Stimulated activated CD8-positive, alpha-beta memory T cell treated with anti-CD3 and anti-CD28 coated beads, Interleukin-12 subunit alpha, Interleukin-12 subunit beta, amount 100 ng/mL, for 24 hours (primary cell): ENCODE measurements around the gene HIP1R.
A peak's percentile ranks its signal among the peaks of the same experiment; 100 is the strongest.
"Not testable (repeated sequence)": the region's sequence is repeated elsewhere in the genome, so short reads cannot be mapped to it uniquely, and the experiment has no call there.

Experiments used
- DNase-seq: peaks from one replicate; pipeline ENCODE4 v3.0.0-alpha.2; 2020; ENCODE audit errors: extremely low read depth

Gene HIP1R

DNA sequence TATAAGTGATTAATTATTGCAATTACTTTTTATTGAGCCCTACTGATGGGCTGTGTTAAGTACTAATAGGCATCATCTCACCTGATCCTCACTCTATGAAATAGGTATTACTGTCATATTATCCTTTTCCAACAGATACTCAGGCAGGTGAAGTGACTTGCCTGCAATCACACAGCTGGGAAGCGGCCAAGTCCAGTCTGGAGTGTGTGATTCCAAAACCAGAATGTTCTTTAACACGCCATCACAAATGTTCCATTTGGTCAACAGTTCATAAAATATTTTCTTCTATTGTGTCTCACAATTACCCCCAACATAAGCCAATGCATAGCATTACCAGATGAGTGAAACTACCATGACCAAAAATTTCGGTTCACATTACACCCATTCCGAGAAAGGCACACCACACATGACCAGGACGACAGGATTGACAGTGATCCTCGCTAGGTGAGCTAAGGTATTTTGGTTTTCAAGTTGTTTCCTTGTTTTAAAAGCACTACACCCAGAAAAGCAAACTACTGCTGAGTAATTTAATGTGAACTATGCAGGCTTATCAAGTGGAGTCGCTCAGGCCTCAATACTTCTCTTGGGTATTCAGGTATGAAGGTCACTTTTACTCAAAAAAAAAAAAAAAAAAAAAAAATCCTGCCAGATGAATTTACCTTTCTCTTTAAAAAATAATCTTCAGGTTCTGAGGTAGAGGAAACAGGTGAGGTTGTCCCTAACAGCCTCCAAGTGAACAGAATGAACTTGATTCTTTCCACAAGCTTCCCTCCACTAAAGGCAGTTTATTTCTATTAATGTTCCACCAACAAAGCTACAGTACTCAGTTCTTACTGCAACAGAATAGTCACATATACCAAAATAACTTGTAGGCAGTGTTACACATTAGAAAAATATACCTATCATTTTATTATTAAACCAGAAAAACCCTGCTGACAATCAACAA is 58.2 kb downstream of the HIP1R start:
- no peak for DNase-seq

DNA sequence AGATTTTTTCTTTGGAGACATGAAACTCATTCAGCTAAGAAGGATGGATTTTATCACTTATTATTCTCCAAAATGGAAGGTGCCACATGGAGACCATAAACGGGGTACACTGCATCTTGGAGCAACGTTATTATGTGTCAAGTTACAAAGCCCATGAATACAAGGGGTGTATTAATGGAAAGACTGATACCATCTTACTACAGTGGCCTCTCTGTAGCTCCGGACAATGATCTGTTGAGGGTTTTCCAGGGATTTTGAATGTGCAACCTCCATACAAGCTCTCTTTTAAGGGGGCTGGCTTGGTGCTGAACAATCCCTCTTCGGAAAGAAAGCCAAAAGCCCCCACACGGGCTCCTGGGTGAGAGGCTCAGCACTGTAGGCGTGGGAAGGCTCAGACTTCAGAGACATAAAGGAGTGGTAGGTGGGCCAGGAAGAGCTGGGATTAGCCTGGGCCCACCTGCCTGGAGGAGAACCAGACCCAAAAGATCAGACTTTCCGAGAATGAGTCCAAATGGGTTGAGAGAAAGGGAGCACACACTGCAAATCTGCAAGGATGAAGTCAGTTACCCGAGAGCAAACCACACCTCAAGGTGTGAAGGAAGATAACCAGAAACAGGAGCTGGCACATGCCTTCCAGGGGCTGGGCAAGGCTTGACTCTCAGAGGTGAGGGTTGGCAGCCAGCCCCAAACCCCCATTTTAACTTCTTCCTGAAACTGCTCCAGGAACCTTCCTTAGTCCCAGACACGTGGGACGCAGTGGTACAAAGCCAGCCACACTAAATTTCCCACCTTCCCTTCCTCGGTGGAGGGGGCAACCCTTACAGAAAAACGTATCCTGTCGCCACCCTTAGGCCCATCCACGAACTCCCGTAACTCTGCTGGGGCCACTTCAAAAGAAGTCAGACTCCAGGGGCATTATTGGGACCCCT is 59.2 kb downstream of the HIP1R start:
- no peak for DNase-seq

DNA sequence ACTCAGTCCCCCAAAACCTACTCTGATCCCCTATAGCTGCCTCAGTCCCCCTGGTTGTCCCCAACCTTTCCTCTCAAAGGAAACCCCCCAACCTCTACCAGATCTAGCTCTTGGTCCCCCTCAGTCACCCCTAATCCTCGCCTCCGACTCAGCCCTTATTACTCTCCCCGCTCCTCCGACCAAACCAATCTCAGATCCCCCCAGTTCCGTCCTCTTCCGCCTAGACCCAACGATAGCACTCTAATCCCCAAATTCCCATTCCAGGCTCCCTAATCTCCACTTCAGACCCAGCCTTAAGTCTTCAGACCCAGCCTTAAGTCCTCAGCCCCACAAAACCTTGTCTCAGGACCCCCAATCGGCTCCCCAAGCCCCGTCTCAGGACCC is 60.1 kb downstream of the HIP1R start:
- no peak for DNase-seq

DNA sequence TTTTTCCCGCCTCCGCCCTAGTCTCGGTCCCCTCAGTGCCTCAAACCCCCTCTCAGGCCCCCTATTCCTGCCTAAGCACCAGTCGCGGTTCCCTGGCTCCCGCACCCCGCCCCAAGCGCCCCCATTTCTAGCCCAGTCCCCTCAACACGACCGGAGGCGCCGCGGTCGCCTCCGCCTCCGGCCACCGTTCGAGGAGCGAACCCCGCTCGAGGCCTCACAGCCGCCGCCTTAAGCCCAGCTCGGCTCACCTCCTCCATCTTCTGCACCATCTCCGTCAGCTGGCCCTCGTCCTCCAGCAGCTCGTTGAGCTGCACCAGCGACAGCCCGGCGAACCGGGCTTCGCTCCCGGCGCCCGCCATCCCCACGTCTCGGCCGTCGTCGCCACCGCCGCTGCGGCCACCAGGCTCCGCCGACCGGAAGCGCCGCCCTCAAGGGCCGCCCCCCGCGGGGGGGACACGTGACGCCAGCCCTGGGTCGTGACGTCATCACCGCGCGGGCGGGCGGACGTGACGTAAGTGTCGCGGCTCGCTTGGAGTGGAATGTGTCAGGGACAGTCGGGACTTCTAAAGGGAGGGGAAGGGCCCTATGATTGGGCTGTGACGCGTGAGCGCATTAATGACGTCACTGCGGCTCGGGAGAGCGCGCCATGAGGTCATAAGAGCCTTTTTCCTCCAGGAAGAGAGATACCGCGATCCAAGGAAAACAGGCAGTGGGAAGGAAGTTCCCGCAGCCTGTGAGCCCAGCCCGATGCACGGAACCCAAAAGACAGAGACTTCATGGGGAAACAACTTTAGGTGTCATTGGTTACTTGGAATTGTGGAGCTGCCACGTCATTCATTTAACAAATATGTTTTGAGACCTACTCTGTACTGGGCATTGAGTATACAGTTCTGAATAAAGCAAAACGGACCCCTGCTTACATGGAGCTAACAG is 60.7 kb downstream of the HIP1R start, which contains the start of gene VPS37B:
Gene VPS37B (minus strand): TSS at position 421 of the 933 bp plus-strand sequence. CDS start 62 bp downstream, at position 359.
- peak; percentile 61 for DNase-seq

DNA sequence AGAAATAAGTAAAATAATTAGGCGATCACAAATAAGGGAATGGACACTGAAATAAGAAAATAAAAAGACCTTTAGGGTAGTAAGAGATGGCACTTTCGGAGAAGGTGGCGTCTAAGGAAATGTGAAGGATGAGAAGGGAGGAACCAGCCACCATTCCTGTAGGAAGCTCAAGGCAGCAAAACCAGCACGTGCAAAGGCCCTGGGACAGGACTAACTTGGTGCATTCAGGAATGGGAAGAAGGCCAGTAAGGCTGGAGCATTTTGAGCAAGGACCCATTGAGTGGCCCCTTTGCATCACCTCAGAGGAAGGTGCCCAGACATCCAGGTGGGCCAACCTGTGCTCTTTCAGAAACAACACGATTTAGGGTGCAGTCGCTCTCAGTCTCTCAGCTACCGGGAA is 61.4 kb downstream of the HIP1R start:
- no peak for DNase-seq

DNA sequence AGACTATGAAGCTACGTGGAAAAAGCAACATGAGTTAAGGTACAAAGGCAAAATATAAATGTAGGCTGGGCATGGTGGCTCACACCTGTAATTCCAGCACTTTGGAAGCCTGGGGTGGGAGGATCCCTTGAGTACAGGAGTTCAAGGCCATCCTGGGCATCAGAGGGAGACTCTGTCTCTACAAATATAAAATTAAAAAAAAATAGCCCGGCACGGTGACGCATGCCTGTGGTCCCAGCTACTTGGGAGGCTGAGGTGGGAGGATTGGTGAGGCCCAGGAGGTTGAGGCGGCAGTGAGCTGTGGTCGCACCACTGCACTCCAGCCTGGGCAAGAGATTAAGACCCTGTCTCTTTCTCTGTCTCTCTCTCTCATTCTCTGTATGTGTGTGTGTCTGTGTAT is 64.6 kb downstream of the HIP1R start:
- no peak for DNase-seq

DNA sequence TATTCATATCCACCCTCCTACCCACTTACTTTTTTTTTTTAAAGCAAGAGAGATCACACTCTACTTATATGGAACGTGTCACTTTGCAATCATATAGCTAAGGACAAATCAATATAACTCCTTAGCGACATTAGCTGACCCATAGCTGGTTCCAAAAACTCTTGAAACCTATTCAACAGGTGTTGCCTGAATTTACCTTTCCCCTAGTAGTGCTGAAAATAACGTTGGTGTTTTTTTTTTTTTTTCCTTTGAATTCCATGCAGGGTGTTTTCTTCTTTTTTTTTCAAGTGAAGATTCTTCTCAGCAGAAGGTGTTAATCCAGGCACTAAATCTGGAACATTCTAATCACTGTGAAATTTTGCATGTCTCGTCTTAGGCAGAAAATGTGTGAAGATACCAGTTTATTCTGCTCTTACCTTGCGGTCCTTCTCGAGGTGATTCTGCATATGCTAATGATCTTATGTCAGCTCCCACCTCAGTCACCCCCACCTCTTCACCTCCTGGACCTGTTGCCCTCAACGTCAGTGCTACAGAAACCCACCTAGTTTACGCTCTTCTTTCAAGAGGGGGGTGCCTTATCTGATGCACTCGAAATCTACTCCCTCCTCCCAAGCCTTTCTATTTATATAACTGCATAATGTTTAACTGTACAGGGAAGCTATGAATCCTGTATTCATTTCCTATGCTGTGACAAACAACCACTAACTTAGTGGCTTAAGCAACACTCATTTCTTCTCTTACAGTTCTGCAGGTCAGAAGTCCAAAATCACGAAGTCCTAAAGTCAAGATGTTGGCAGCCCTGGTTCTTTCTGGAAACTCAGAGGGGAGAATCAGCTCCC is 67.8 kb downstream of the HIP1R start:
- DNase-seq, result no peak

DNA sequence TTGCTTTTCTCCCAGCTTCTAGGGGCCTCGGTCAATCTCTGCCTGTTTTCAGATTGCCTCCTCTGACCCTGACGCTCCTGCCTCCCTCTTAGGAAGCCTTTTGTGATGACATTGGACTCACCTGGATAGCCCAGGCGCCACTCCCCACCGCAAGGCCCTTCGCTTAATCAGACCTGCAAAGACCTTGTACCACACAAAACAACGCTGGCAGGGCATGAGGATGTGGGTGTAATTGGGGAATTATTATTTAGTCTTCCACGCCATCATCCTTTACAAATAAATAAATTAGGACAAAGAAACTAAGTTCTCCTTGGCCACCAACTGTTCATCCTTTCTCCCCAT is 68.4 kb downstream of the HIP1R start:
- DNase-seq, result no peak

DNA sequence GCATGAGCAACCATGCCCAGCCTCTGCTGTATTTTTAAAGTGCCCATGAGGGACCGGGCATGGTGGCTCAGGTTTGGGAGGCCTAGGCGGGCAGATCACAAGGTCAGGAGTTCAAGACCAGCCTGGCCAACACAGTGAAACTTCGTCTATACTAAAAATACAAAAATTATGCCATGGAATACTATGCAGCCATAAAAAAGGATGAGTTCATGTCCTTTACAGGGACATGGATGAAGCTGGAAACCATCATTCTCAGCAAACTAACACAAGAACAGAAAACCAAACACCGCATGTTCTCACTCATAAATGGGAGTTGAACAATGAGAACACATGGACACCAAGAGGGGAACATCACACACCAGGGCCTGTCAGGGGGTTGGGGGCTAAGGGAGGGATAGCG is 70.0 kb downstream of the HIP1R start:
- DNase-seq, result not testable (repeated sequence)

DNA sequence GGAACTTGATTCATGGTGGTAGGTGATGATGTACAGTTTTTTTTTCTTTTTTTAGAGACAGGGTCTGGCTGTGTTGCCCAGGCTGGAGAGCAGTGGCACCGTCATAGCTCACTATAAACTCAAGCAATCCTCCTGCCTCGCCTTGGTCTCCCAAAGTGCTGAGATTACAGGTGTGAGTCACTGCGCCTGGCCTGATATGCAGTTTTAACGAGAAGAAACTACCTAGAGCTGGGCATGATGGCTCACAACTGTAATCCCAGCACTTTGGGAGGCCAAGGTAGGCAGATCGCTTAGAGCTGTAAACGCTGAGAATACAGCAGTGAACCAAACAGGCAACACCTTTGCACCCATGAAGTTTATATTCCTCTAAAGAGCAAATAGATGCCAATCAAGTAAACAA is 73.7 kb downstream of the HIP1R start:
- DNase-seq, result no peak

DNA sequence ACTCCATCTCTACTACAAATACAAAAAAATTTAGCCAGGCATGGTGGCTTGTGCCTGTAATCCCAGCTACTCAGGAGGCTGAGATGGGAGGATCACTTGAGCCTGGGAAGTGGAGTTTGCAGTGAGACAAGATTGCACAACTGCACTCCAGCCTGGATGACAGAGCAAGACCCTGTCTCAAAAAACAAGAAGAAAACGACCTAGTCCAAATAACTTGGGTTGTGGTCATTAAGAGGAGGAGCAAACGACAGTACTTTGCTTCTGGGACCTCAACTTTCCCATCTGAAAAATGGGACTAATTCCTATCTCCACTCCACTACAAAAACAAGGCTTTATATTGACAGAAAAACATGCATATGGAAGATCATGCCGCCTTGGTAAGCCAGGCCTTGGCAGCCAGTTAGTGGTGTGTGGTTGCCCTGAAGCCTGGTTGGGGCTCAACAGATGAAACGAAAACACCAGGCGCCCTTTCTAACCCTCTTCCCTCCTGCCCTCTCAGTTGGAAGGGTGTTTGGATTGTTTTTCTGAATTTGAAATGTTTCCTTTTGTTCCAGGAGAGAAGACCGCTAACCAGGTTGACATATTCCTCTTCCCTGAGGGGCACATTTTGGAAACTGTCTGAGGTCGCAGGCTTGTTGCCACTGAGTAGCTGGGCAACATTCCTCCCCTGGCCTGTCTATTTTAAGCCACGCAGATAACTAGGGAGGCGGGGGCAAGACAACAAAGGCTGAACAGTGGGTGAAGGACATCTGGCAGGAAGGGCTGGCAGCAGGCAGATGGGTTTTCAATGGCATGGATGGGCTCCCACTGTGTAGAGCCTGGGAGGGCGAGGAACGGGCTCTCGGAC is 74.4 kb downstream of the HIP1R start:
- DNase-seq, result no peak
